ENCODE results near the gene FREM2.

GRCh38 chr13:38826182-38826813 is 139.4 kb downstream of the FREM2 start:
- TF ChIP-seq FOXM1 (IDR thresholded peaks at IDR 0.05; ENCODE audit: borderline replicate concordance): no peak
- no peak for TF ChIP-seq TARDBP (IDR thresholded peaks at IDR 0.05)
- no peak for TF ChIP-seq ELF4 (IDR thresholded peaks at IDR 0.05)
- no peak for TF ChIP-seq SP1 (IDR thresholded peaks at IDR 0.05)
- TF ChIP-seq SUZ12 (IDR thresholded peaks at IDR 0.05): no peak
- no peak for TF ChIP-seq CTBP1 (IDR thresholded peaks at IDR 0.05; ENCODE audit: borderline replicate concordance)
- no peak for TF ChIP-seq L3MBTL2 (conservative IDR thresholded peaks at IDR 0.05)
